Mesenteric fat pad (tissue), 1 donor: Measurements from ENCODE around the gene COL16A1. TPM values are rescaled to one million over a fixed set of nuclear protein-coding genes. Genes with fewer than 3 reads are reported as not detected.
A peak's percentile ranks its signal among the peaks of the same experiment; 100 is the strongest.
"Not testable (repeated sequence)": the region's sequence is repeated elsewhere in the genome, so short reads cannot be mapped to it uniquely, and the experiment has no call there.

Source experiments
- DNase-seq: peaks from one replicate; pipeline ENCODE4 v3.0.0-alpha.2; 2020; ENCODE audit warnings: low spot score
- total RNA-seq: library from RNA; stranded (reverse); fragmentation: NEBNext Ultra II Directional; extraction: Animal tissue kit (Norgen Biotek cat#: 25700); gene quantifications from one replicate; pipeline ENCODE4 v1.2.1, GENCODE V29; 2021
- donor health status: DM: yes; HTN: yes; CAD: no.

Gene COL16A1
- total RNA-seq, 1 donor from 2014 or later: 38.9 TPM

GRCh38 chr1:31707059-31707600 lies 3.3 kb upstream of the COL16A1 start:
- DNase-seq: not testable (repeated sequence)

DNA sequence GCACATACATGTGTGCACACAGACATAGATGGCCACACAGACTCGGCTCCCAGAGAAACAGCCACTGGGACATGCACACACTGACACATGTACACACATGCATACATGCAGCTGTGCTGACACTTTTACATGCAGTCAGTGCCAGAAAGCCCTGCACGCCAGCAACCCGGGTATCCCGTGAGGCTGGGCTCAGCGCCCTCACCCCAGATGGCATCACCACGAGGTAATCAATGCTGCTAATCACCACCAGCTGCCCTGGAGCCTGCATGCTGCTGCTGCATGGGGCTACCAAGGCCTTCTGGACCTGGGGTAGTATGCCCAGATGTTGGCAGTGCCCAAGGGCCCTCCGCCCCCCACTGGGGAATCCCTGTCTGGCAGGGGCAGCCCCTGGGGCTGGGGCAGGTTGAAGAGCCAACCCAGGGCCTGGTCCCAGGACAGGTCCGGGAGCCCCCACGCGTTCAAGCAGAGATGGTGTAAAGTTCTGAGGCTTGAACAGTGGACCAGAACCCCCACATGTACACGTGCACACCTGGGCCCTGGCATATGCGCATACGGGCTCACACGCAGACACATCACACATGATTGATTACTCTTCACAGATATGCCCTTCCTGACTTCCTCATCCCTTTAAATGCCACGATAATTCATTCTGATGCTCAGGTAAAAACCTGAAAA lies 2.7 kb upstream of the COL16A1 start:
- no peak for DNase-seq

- no peak for DNase-seq
Measured at GRCh38 chr1:31705080-31705866, 1.5 kb upstream of the COL16A1 start.

DNA sequence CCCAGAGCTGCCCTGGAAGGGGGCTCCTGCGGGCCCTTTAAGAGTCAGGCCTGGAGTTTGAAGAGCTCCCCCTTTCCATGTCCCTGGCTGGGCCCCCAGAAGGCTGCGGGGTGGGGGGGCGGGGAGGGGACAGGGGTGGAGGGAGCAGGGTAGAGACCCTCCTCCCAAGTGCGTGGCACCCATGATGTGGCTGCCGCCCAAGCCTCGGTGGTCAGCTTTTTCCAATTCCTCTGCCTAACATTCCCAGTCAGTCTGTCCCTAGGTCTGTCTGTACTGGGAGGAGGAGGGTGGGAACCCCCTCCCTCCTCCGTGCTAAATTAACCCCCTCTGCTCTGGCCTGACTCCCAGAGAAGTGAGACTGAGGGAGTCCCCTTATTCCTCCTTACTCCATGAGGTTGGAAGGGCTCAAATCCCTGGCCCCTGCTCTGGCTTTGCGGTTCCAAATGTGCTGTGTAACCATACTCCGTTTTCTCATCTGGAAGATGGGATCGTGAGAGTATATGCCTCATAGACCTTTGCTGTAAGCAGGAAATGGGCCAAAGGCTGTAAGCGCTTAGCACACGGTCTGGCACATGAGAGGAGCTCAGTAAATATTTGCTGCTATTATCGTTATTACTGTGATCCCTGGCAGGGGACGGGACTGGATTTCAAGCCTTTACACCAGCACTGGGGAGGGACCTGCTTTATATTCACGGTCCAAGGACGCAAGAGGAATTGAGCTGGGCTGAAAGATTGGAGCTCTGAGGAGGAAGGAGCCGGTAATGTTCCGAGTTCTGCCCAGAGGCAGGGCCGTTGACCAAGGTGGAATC lies 658 bp upstream of the COL16A1 start:
- no peak for DNase-seq

DNA sequence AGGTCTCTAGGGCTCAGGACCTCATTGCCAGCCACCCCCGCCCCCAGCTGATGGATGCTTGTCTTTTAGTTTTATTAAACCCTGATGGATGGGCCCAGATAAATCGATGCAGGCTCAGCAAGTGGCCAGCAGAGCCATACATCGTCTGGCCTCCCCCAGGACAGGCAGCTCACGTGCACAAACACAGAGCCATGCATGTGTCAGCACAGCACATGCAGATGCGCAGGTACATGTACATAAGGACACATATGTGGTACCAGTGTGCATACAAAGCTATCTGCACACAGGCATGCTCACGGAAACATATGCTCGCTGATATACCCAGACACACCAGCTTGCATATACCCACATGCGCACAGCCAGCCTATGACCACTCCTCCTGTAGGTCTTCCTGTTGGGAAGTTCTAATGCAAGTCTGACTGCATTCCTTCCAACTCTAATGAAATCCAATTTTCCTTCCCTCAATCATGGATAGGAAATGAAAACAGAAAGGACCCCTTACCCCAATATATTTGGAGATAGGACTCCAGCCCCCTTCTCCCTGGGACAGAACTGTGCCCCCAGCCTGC lies 897 bp downstream of the COL16A1 start:
- no peak for DNase-seq

GRCh38 chr1:31701091-31701736 lies 2.6 kb downstream of the COL16A1 start:
- peak; percentile 96 for DNase-seq

DNA sequence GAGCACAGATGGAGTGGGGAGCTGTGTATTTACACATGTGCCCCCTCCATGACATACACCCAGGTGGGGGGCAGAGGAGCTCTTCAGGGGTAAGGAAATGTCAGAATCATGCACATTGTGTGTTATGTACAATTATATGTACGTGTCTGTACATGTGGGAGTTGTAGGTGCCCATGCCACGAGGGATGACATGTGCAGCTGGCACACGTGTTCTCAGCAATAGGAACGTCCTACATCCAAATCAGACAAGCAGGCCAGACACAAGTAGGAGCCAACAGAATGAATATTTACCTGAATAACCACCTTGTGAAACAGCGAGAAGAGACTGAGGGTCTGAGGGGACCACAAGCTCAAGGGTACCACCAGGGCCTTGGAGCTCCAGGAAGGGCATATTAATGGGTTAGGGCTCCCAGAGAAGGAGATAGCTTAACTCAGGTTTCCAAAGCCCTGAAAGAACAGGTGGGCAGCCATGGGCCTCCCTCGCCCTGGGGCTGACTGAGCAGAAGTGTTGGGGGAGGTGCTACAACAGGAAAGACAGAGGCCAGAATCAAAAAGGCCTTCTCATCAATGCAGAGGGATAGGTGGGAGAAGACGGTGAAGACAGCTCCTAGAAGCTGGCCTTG lies 3.2 kb downstream of the COL16A1 start:
- DNase-seq: no peak

- no peak for DNase-seq
Measured at GRCh38 chr1:31699341-31699891, 4.4 kb downstream of the COL16A1 start.

GRCh38 chr1:31697369-31697984 lies 6.3 kb downstream of the COL16A1 start:
- DNase-seq: no peak

DNA sequence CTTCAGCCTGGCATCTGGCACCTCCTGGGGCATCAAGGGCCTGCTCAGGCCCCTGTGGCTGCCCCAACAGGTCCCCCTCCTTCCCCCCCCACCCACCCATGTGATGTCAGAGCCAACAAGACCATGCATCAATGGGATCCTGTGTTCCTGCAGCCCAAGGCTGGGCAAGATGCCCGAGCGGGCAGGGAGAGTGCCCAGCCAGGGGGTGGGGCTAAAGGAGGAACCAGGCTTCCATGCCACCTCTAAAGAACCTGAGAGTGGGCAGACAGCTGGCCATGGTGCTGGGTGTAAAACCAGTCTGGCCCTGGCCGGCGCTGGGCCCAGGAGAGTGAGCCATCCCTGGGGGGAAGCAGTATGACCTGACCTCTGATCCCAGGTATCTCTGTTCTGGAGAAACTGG lies 7.6 kb downstream of the COL16A1 start:
- no peak for DNase-seq

- no peak for DNase-seq
Measured at GRCh38 chr1:31695327-31695726, 8.5 kb downstream of the COL16A1 start.

- no peak for DNase-seq
Measured at GRCh38 chr1:31694964-31695313, 8.9 kb downstream of the COL16A1 start.

- no peak for DNase-seq
Measured at GRCh38 chr1:31694069-31694963, 9.5 kb downstream of the COL16A1 start.

- no peak for DNase-seq
Measured at GRCh38 chr1:31693231-31693630, 10.6 kb downstream of the COL16A1 start.

DNA sequence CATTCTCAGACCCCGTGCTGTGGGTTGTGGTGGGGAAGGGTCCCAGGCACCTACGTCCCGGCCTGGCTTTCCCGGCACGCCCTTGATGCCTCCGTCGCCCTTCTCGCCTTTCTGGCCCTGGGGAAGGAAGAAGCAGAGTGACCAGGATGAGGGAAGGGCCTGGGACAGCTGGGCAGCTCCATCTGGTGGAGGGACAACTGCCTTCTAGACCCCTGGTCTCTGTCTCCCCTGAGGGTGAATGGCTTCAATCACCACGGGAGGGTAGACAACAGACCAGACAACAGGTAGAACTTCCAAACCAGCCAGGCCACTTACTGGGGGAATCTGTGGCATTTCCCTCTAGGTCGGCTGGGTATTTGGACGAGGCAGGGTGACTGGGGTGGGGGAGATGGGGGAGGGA lies 11.9 kb downstream of the COL16A1 start:
- DNase-seq: no peak

GRCh38 chr1:31691446-31691845 lies 12.4 kb downstream of the COL16A1 start:
- DNase-seq: no peak

DNA sequence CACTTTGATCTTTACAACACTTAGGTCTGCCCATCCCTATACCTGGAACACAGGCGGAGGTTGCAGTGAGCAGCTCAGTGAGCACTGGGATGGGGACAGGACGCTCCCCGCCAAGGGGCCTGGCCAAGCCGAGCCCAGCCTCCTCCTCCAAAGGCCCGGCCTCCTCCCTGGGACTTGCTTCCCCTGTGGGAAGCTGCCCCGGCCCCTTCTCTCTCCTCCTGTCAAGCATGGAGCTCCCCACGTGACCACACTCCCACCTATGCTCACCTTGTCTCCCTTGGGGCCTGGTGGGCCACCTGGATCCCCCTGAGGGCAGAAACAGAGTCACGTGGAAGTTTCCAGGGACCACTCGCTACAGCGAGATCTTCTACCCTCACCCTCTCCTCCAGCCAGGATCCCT lies 12.9 kb downstream of the COL16A1 start:
- DNase-seq: no peak

- no peak for DNase-seq
Measured at GRCh38 chr1:31689854-31690253, 14.0 kb downstream of the COL16A1 start.

GRCh38 chr1:31689379-31689778 lies 14.4 kb downstream of the COL16A1 start:
- DNase-seq: no peak
